Liver (tissue), 9 donors: Measurements from ENCODE around the gene YPEL5. TPM values are rescaled to one million over a fixed set of nuclear protein-coding genes. Genes with fewer than 3 reads are reported as not detected.

ENCODE experiments used
- DNase-seq: peaks from one replicate; pipeline ENCODE4 v3.0.0-alpha.2; 2017; ENCODE audit warnings: low spot score
- H3K27ac ChIP-seq, 2 donors: one replicate each; pipeline ENCODE4 v1.7.0; 2013; ENCODE audit warnings: inconsistent platforms in 2 of 2, low read length in 2 of 2, control low read depth in 1 of 2, low read depth in 1 of 2, mild to moderate bottlenecking in 1 of 2
- H3K27me3 ChIP-seq, 4 donors: one replicate each; pipeline versions ENCODE4 v1.6.1 to v1.7.0; 2013; ENCODE audit warnings: low read length in 3 of 4, inconsistent platforms in 1 of 4, mild to moderate bottlenecking in 1 of 4, moderate library complexity in 1 of 4; ENCODE audit not compliant: control insufficient read depth in 4 of 4, insufficient read depth in 4 of 4
- H3K36me3 ChIP-seq, 4 donors: one replicate each; pipeline versions ENCODE4 v1.6.1 to v1.7.0; 2013; ENCODE audit warnings: low read length in 3 of 4, mild to moderate bottlenecking in 3 of 4, low read depth in 1 of 4, moderate library complexity in 1 of 4; ENCODE audit not compliant: control insufficient read depth in 4 of 4, insufficient read depth in 3 of 4
- H3K4me1 ChIP-seq, 4 donors: one replicate each; pipeline versions ENCODE4 v1.6.1 to v1.7.0; 2013; ENCODE audit warnings: low read length in 3 of 4, mild to moderate bottlenecking in 3 of 4, moderate library complexity in 1 of 4; ENCODE audit not compliant: control insufficient read depth in 4 of 4, insufficient read depth in 4 of 4
- H3K4me3 ChIP-seq, 3 donors: one replicate each; pipeline versions ENCODE4 v1.6.1 to v1.7.0; 2013; ENCODE audit warnings: low read length in 3 of 3, control low read depth in 1 of 3, low read depth in 1 of 3, mild to moderate bottlenecking in 1 of 3
- H3K9ac ChIP-seq, 2 donors: one replicate each; pipeline ENCODE4 v1.7.0; 2013; ENCODE audit warnings: low read length in 2 of 2, mild to moderate bottlenecking in 2 of 2, moderate library complexity in 2 of 2, control low read depth in 1 of 2, low read depth in 1 of 2
- H3K9me3 ChIP-seq, 4 donors: one replicate each; pipeline versions ENCODE4 v1.6.1 to v1.7.0; 2013; ENCODE audit warnings: low read length in 3 of 4; ENCODE audit not compliant: control insufficient read depth in 4 of 4
- FOXA1 ChIP-seq: IDR thresholded peaks from 2 replicates; pipeline ENCODE4 v1.6.1; 2016; ENCODE audit warnings: antibody characterized with exemption
- GABPA ChIP-seq, 2 donors: IDR thresholded peaks in 1 of 2; conservative IDR thresholded peaks in 1 of 2; 2 replicates each; pipeline ENCODE4 v1.6.1; 2016; ENCODE audit warnings: antibody characterized with exemption in 2 of 2, mild to moderate bottlenecking in 1 of 2, moderate library complexity in 1 of 2
- HNF4G ChIP-seq: IDR thresholded peaks from 2 replicates; pipeline ENCODE4 v1.6.1; 2016; ENCODE audit warnings: antibody characterized with exemption
- RAD21 ChIP-seq, 2 donors: IDR thresholded peaks; 2 replicates each; pipeline ENCODE4 v1.6.1; 2016; ENCODE audit warnings: antibody characterized with exemption in 2 of 2, mild to moderate bottlenecking in 2 of 2
- RXRA ChIP-seq, 2 donors: IDR thresholded peaks; 2 replicates each; pipeline ENCODE4 v1.6.1; 2017 to 2018; ENCODE audit warnings: antibody characterized with exemption in 2 of 2, mild to moderate bottlenecking in 1 of 2
- SP1 ChIP-seq: IDR thresholded peaks from 2 replicates; pipeline ENCODE4 v1.6.1; 2018; ENCODE audit warnings: antibody characterized with exemption, mild to moderate bottlenecking
- WGBS: extraction: QIAGEN DNeasy Blood & Tissue Kit; methylation state at CpG from one replicate; pipeline ENCODE4 v1.1.7; 2013; 5-methylcytosine and 5-hydroxymethylcytosine counted together
- polyA plus RNA-seq, 2 donors: library from polyadenylated mRNA; stranded (reverse) in 1 of 2; unstranded in 1 of 2; fragments of 200-250 nt in 1 of 2; fragments of >200 nt in 1 of 2; fragmentation: Nextera tagmentation in 1 of 2; extraction: Ambion mirVana in 1 of 2; gene quantifications; one replicate each; pipeline versions ENCODE4 v1.2.1 to v1.2.3, GENCODE V29; 2013 to 2015
- total RNA-seq, 2 donors: library from RNA; depleted of rRNA; stranded (reverse); fragments of >200 nt; gene quantifications; one replicate each; pipeline ENCODE4 v1.2.3, GENCODE V29; 2014
- TF ChIP-seq, protein P1 (sequence below): IDR thresholded peaks from 2 replicates; pipeline ENCODE4 v1.6.1; 2016; ENCODE audit warnings: antibody characterized with exemption
- TF ChIP-seq, protein P2 (sequence below): IDR thresholded peaks from 2 replicates; pipeline ENCODE4 v1.6.1; 2016; ENCODE audit warnings: antibody characterized with exemption
- TF ChIP-seq, protein P3 (sequence below): IDR thresholded peaks from 2 replicates; pipeline ENCODE4 v1.6.1; 2016; ENCODE audit warnings: antibody characterized with exemption, mild to moderate bottlenecking
- TF ChIP-seq, protein P4 (sequence below): IDR thresholded peaks from 2 replicates; pipeline ENCODE4 v1.6.1; 2016; ENCODE audit warnings: antibody characterized with exemption
- donor health status: healthy.
- donor health status: healthy.
- donor health status: healthy.
- donor health status: healthy.
- donor health status: healthy.

YPEL5 gene
- total and polyA plus RNA-seq, 4 donors: 20.4 to 62.8 (median 36.5) TPM

GRCh38 chr2:30184035-30184434 is 37.2 kb downstream of the YPEL5 start:
- Histone ChIP-seq H3K9ac (no peak overlapping the region), H3K36me3 (no peaks in the 10 kb centered on the region), H3K27ac (no peak overlapping the region), H3K4me1 (no peaks in the 10 kb centered on the region), H3K9me3 (no peaks in the 10 kb centered on the region), H3K27me3 (no peaks in the 10 kb centered on the region), H3K4me3 (no peak overlapping the region)
- no peak for DNase-seq
- 89% methylated on average over 5 of the region's 5 CpGs for WGBS
- TF ChIP-seq, protein P1, sequence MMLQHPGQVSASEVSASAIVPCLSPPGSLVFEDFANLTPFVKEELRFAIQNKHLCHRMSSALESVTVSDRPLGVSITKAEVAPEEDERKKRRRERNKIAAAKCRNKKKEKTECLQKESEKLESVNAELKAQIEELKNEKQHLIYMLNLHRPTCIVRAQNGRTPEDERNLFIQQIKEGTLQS: no peak
- TF ChIP-seq, protein P2, sequence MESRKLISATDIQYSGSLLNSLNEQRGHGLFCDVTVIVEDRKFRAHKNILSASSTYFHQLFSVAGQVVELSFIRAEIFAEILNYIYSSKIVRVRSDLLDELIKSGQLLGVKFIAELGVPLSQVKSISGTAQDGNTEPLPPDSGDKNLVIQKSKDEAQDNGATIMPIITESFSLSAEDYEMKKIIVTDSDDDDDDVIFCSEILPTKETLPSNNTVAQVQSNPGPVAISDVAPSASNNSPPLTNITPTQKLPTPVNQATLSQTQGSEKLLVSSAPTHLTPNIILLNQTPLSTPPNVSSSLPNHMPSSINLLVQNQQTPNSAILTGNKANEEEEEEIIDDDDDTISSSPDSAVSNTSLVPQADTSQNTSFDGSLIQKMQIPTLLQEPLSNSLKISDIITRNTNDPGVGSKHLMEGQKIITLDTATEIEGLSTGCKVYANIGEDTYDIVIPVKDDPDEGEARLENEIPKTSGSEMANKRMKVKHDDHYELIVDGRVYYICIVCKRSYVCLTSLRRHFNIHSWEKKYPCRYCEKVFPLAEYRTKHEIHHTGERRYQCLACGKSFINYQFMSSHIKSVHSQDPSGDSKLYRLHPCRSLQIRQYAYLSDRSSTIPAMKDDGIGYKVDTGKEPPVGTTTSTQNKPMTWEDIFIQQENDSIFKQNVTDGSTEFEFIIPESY: no peak
- TF ChIP-seq, protein P3, sequence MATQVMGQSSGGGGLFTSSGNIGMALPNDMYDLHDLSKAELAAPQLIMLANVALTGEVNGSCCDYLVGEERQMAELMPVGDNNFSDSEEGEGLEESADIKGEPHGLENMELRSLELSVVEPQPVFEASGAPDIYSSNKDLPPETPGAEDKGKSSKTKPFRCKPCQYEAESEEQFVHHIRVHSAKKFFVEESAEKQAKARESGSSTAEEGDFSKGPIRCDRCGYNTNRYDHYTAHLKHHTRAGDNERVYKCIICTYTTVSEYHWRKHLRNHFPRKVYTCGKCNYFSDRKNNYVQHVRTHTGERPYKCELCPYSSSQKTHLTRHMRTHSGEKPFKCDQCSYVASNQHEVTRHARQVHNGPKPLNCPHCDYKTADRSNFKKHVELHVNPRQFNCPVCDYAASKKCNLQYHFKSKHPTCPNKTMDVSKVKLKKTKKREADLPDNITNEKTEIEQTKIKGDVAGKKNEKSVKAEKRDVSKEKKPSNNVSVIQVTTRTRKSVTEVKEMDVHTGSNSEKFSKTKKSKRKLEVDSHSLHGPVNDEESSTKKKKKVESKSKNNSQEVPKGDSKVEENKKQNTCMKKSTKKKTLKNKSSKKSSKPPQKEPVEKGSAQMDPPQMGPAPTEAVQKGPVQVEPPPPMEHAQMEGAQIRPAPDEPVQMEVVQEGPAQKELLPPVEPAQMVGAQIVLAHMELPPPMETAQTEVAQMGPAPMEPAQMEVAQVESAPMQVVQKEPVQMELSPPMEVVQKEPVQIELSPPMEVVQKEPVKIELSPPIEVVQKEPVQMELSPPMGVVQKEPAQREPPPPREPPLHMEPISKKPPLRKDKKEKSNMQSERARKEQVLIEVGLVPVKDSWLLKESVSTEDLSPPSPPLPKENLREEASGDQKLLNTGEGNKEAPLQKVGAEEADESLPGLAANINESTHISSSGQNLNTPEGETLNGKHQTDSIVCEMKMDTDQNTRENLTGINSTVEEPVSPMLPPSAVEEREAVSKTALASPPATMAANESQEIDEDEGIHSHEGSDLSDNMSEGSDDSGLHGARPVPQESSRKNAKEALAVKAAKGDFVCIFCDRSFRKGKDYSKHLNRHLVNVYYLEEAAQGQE: no peak
- TF ChIP-seq RXRA (IDR thresholded peaks at IDR 0.05) (no peak), FOXA1 (no peak), HNF4G (no peak)

DNA sequence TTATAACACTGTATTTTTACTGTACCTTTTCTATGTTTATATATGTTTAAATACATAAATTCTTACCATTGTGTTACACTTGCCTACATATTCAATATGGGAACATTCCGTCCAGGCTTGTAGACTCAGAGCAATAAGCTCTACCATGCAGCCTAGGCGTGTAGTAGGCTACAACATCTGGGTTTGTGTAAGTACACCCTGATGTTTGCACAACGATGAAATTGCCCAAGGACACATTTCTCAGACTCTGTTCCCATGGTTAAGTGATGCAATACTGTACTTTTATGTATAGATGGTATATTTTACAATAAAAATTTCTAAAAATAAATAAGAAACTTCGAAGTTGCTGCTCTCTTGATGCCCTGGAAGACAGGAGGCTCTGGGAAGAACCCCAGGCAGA is 38.4 kb downstream of the YPEL5 start:
- H3K27ac ChIP-seq: no peak overlapping the region
- no peak overlapping the region for H3K9ac ChIP-seq
- no peaks in the 10 kb centered on the region for H3K36me3 ChIP-seq
- no peak overlapping the region for H3K4me3 ChIP-seq
- 64% methylated on average over 4 of the region's 4 CpGs for WGBS
- no peak for DNase-seq
- no peaks in the 10 kb centered on the region for H3K27me3 ChIP-seq
- H3K9me3 ChIP-seq: no peaks in the 10 kb centered on the region
- no peaks in the 10 kb centered on the region for H3K4me1 ChIP-seq
- TF ChIP-seq HNF4G (no peak), RAD21 (IDR thresholded peaks at IDR 0.05) (no peak), SP1 (no peak), GABPA (IDR thresholded peaks at IDR 0.05 in 1 of 2, conservative IDR thresholded peaks at IDR 0.05 in 1 of 2) (no peak)
- TF ChIP-seq, protein P3: no peak
- TF ChIP-seq, protein P4, sequence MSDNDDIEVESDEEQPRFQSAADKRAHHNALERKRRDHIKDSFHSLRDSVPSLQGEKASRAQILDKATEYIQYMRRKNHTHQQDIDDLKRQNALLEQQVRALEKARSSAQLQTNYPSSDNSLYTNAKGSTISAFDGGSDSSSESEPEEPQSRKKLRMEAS: no peak
